ENCODE measurements around the gene HS2ST1. TPM values are rescaled to one million over a fixed set of nuclear protein-coding genes. Genes with fewer than 3 reads are reported as not detected.

The HS2ST1 gene
- total RNA-seq, 2 donors from 2014 or later, result 6.5 to 10.4 TPM

GRCh38 chr1:87089070-87089736 is 174.8 kb downstream of the HS2ST1 start:
- TF ChIP-seq CTCF (IDR thresholded peaks at IDR 0.05), result no peak
- no peak for ATAC-seq (ENCODE audit: insufficient number of reproducible peaks, low FRiP score, low read depth)
- Histone ChIP-seq H3K9me3 (no peaks in the 10 kb centered on the region), H3K27me3 (replicated peaks; ENCODE audit: insufficient read depth) (no peaks in the 10 kb centered on the region), H3K27ac (no peak overlapping the region), H3K4me1 (ENCODE audit: control insufficient read depth in 1 of 2, low read depth in 2 of 2) (peaks cover 0 to under 1% of the 10 kb centered on the region in 2 donors), H3K36me3 (no peaks in the 10 kb centered on the region), H3K4me3 (no peak overlapping the region)
- DNase-seq (ENCODE audit: low spot score), result no peak

- DNase-seq (ENCODE audit: low spot score) (no peak), ATAC-seq (ENCODE audit: insufficient number of reproducible peaks, low FRiP score, low read depth) (no peak)
- Histone ChIP-seq H3K27me3 (replicated peaks; ENCODE audit: insufficient read depth) (no peaks in the 10 kb centered on the region), H3K27ac (no peak overlapping the region), H3K4me3 (no peak overlapping the region), H3K9me3 (no peaks in the 10 kb centered on the region), H3K36me3 (no peaks in the 10 kb centered on the region), H3K4me1 (ENCODE audit: control insufficient read depth in 1 of 2, low read depth in 2 of 2) (no peaks in the 10 kb centered on the region)
- no peak for TF ChIP-seq CTCF (IDR thresholded peaks at IDR 0.05)
These were observed 175.4 kb downstream of the HS2ST1 start for GRCh38 chr1:87089823-87090222.

GRCh38 chr1:87091425-87091824 is 177.0 kb downstream of the HS2ST1 start:
- no peaks in the 10 kb centered on the region for H3K4me1 ChIP-seq (ENCODE audit: control insufficient read depth in 1 of 2, low read depth in 2 of 2)
- H3K27ac ChIP-seq, result no peak overlapping the region
- H3K27me3 ChIP-seq (replicated peaks; ENCODE audit: insufficient read depth), result no peaks in the 10 kb centered on the region
- H3K9me3 ChIP-seq, result no peaks in the 10 kb centered on the region
- H3K36me3 ChIP-seq, result no peaks in the 10 kb centered on the region
- no peak overlapping the region for H3K4me3 ChIP-seq
- no peak for ATAC-seq (ENCODE audit: insufficient number of reproducible peaks, low FRiP score, low read depth)
- DNase-seq (ENCODE audit: low spot score), result no peak
- no peak for TF ChIP-seq CTCF (IDR thresholded peaks at IDR 0.05)

GRCh38 chr1:87092846-87093245 is 178.4 kb downstream of the HS2ST1 start:
- ATAC-seq (ENCODE audit: insufficient number of reproducible peaks, low FRiP score, low read depth) (no peak), DNase-seq (ENCODE audit: low spot score) (no peak)
- Histone ChIP-seq H3K4me3 (no peak overlapping the region), H3K36me3 (no peaks in the 10 kb centered on the region), H3K27ac (no peak overlapping the region), H3K9me3 (no peaks in the 10 kb centered on the region), H3K27me3 (replicated peaks; ENCODE audit: insufficient read depth) (no peaks in the 10 kb centered on the region), H3K4me1 (ENCODE audit: control insufficient read depth in 1 of 2, low read depth in 2 of 2) (no peaks in the 10 kb centered on the region)
- TF ChIP-seq CTCF (IDR thresholded peaks at IDR 0.05), result no peak

- Histone ChIP-seq H3K27me3 (replicated peaks; ENCODE audit: insufficient read depth) (no peaks in the 10 kb centered on the region), H3K9me3 (no peaks in the 10 kb centered on the region), H3K27ac (no peak overlapping the region), H3K4me1 (ENCODE audit: control insufficient read depth in 1 of 2, low read depth in 2 of 2) (no peaks in the 10 kb centered on the region), H3K36me3 (no peaks in the 10 kb centered on the region), H3K4me3 (no peak overlapping the region)
- DNase-seq (ENCODE audit: low spot score) (no peak), ATAC-seq (ENCODE audit: insufficient number of reproducible peaks, low FRiP score, low read depth) (no peak)
- TF ChIP-seq CTCF (IDR thresholded peaks at IDR 0.05), result no peak
These were observed 178.9 kb downstream of the HS2ST1 start for GRCh38 chr1:87093286-87093685.

All from thoracic aorta (tissue), 2 donors.